Hepatocyte (in vitro differentiated cells): ENCODE results near the gene TXNL4B. TPM values are rescaled to one million over a fixed set of nuclear protein-coding genes. Genes with fewer than 3 reads are reported as not detected.
A peak's percentile ranks its signal among the peaks of the same experiment; 100 is the strongest.

Experiments used
- DNase-seq: peaks from one replicate; pipeline ENCODE4 v3.0.0-alpha.2; 2016; ENCODE audit warnings: low spot score
- H2AFZ ChIP-seq: fragments of 200-600 bp; sonication (generic); 2 replicates; pipeline ENCODE4 v1.6.0; 2016; ENCODE audit warnings: antibody characterized with exemption, mild to moderate bottlenecking
- H3K27ac ChIP-seq: fragments of 200-600 bp; sonication (generic); 2 replicates; pipeline ENCODE4 v1.5.1; 2016; ENCODE audit warnings: mild to moderate bottlenecking
- H3K27me3 ChIP-seq: fragments of 200-600 bp; sonication (generic); 2 replicates; pipeline ENCODE4 v1.6.1; 2016
- H3K36me3 ChIP-seq: fragments of 200-600 bp; sonication (generic); replicated peaks from 2 replicates; pipeline ENCODE4 v1.5.1; 2016; ENCODE audit warnings: low read depth; ENCODE audit not compliant: insufficient read depth
- H3K4me1 ChIP-seq: fragments of 200-600 bp; sonication (generic); 2 replicates; pipeline ENCODE4 v1.5.1; 2016; ENCODE audit warnings: mild to moderate bottlenecking, moderate library complexity; ENCODE audit not compliant: insufficient read depth
- H3K4me2 ChIP-seq: fragments of 200-600 bp; sonication (generic); 2 replicates; pipeline ENCODE4 v1.6.0; 2016
- H3K4me3 ChIP-seq: fragments of 200-600 bp; sonication (generic); 2 replicates; pipeline ENCODE4 v1.5.1; 2016; ENCODE audit warnings: mild to moderate bottlenecking
- H3K79me2 ChIP-seq: fragments of 200-600 bp; sonication (generic); 2 replicates; pipeline ENCODE4 v1.6.0; 2017; ENCODE audit warnings: mild to moderate bottlenecking
- H3K9me2 ChIP-seq: fragments of 200-600 bp; sonication (generic); replicated peaks from 2 replicates; pipeline ENCODE4 v1.6.0; 2017; ENCODE audit warnings: mild to moderate bottlenecking; ENCODE audit not compliant: insufficient read depth
- H3K9me3 ChIP-seq: fragments of 200-600 bp; sonication (generic); 2 replicates; pipeline ENCODE4 v1.5.1; 2016; ENCODE audit warnings: low read depth, mild to moderate bottlenecking
- H4K20me1 ChIP-seq: fragments of 200-600 bp; sonication (generic); 2 replicates; pipeline ENCODE4 v1.6.0; 2016; ENCODE audit warnings: mild to moderate bottlenecking; ENCODE audit not compliant: insufficient read depth, poor library complexity, severe bottlenecking
- EZH2 ChIP-seq: fragments of 200-600 bp; sonication (generic); IDR thresholded peaks from 2 replicates; pipeline ENCODE4 v1.6.1; 2016; ENCODE audit warnings: antibody characterized with exemption, mild to moderate bottlenecking, borderline replicate concordance
- EZH2phosphoT487 ChIP-seq: fragments of 200-600 bp; sonication (generic); IDR thresholded peaks from one replicate; pipeline ENCODE4 v1.6.1; 2018; ENCODE audit warnings: antibody characterized with exemption, mild to moderate bottlenecking, low read depth, moderate library complexity; ENCODE audit not compliant: unreplicated experiment, severe bottlenecking
- WGBS: methylation state at CpG from one replicate; pipeline ENCODE4 v1.1.6; 2016; ENCODE audit warnings: low lambda C conversion rate; ENCODE audit errors: missing lambda C conversion rate; 5-methylcytosine and 5-hydroxymethylcytosine counted together
- polyA plus RNA-seq: library from polyadenylated mRNA; unstranded; fragments of >200 nt; fragmentation: Nextera tagmentation; extraction: Ambion mirVana; gene quantifications from 2 replicates; pipeline ENCODE4 v1.2.1, GENCODE V29; 2016
- total RNA-seq: library from RNA; depleted of rRNA; stranded (reverse); fragments of >200 nt; gene quantifications from 2 replicates; pipeline ENCODE4 v1.2.3, GENCODE V29; 2014
- TF ChIP-seq, protein P1 (sequence below): fragments of 200-600 bp; sonication (generic); IDR thresholded peaks from 2 replicates; pipeline ENCODE4 v1.5.1; 2016; ENCODE audit warnings: antibody characterized with exemption, mild to moderate bottlenecking; ENCODE audit not compliant: poor library complexity

TXNL4B gene
- total and polyA plus RNA-seq, 2 experiments from 2014 or later = 8.5 to 10.0 TPM

DNA sequence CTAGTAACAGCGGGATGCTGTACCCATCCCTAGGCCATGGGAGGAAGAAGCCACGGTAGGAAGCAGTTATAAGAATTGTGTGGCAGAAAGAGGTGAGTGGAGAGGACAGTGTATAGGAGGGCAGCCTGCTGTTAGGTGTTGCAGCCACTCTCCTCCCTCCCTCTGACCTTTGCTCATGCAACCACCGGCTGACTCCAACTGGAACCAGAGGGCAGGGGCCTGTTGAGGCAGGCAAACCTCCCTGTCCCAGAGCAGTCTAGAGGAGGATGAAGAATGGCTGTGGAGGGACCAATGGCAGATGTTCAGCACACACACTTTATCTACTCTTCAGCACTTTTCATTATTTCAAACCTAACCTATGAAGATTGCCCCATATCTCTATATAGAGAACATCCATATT, 2.2 kb downstream of the TXNL4B start:
- TF ChIP-seq, protein P1, sequence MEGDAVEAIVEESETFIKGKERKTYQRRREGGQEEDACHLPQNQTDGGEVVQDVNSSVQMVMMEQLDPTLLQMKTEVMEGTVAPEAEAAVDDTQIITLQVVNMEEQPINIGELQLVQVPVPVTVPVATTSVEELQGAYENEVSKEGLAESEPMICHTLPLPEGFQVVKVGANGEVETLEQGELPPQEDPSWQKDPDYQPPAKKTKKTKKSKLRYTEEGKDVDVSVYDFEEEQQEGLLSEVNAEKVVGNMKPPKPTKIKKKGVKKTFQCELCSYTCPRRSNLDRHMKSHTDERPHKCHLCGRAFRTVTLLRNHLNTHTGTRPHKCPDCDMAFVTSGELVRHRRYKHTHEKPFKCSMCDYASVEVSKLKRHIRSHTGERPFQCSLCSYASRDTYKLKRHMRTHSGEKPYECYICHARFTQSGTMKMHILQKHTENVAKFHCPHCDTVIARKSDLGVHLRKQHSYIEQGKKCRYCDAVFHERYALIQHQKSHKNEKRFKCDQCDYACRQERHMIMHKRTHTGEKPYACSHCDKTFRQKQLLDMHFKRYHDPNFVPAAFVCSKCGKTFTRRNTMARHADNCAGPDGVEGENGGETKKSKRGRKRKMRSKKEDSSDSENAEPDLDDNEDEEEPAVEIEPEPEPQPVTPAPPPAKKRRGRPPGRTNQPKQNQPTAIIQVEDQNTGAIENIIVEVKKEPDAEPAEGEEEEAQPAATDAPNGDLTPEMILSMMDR = no peak
- no peak for TF ChIP-seq EZH2phosphoT487
- no peak for TF ChIP-seq EZH2
- WGBS = 70% methylated on average over 3 of the region's 3 CpGs
- Histone ChIP-seq H4K20me1 (no peaks in the 10 kb centered on the region), H3K4me1 (peaks cover 18% of the 10 kb centered on the region), H2AFZ (no peak overlapping the region), H3K27ac (no peak overlapping the region), H3K9me2 (no peaks in the 10 kb centered on the region), H3K4me2 (peak overlapping the region; percentile 11), H3K79me2 (peaks cover 57% of the 10 kb centered on the region), H3K27me3 (no peaks in the 10 kb centered on the region), H3K9me3 (no peaks in the 10 kb centered on the region), H3K36me3 (no peaks in the 10 kb centered on the region), H3K4me3 (no peak overlapping the region)
- DNase-seq = peak; percentile 23

DNA sequence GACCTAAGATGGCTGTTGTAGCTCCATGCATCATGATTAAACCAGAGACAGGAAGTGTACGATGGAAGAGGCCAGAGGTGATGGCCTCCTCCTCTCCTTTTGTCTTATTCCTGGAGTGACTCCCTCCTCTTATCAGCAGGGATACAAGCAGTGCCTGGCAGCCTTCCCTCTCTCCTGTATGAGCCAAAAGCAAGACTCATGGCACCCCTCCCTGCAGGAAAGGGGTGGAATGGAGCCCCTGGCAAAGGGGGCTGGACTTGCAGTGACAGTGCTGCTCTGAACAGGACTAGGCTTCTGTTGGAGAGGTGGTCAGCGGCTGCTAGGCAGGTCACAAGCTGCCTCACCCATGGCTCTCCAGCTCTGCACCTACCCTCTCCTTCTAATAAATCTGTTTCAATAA, 8.4 kb downstream of the TXNL4B start:
- peaks cover 4% of the 10 kb centered on the region for H3K79me2 ChIP-seq
- no peaks in the 10 kb centered on the region for H3K9me2 ChIP-seq
- no peaks in the 10 kb centered on the region for H3K27me3 ChIP-seq
- no peak for DNase-seq
- WGBS = 94% methylated on average over 2 of the region's 2 CpGs
- H3K4me2 ChIP-seq = no peak overlapping the region
- H3K36me3 ChIP-seq = no peaks in the 10 kb centered on the region
- H2AFZ ChIP-seq = no peak overlapping the region
- TF ChIP-seq EZH2phosphoT487 = no peak
- no peak for TF ChIP-seq EZH2
- TF ChIP-seq, protein P1 = no peak
- H3K4me3 ChIP-seq = no peak overlapping the region
- H3K9me3 ChIP-seq = no peaks in the 10 kb centered on the region
- H4K20me1 ChIP-seq = no peaks in the 10 kb centered on the region
- no peak overlapping the region for H3K27ac ChIP-seq
- H3K4me1 ChIP-seq = no peaks in the 10 kb centered on the region

DNA sequence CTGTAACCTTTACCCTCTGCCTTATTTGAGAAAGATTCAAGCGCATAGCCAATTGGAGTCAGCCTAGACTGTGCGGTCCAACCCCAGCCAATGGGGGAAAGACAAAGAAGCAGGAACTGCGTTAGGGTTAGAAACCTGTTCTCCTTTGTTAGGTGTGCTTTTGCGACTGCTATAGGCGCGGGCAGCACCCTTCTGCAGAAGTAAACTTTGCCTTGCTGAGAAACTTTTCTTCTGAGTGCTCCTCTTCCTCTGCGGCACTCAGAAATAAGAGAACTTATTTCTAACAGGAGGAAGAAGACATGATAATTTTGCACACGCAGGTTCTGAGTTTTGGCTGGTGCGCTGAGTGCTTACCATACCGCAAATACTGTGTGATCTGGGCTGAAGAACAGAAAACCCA, 9.0 kb downstream of the TXNL4B start:
- 97% methylated on average over 10 of the region's 10 CpGs for WGBS

More for the DNA sequence above, 9.0 kb downstream of the TXNL4B start:
- H3K27ac ChIP-seq = no peak overlapping the region
- TF ChIP-seq EZH2 (no peak), EZH2phosphoT487 (no peak)
- TF ChIP-seq, protein P1 = no peak
- DNase-seq = no peak
- no peaks in the 10 kb centered on the region for H4K20me1 ChIP-seq
- H3K27me3 ChIP-seq = no peaks in the 10 kb centered on the region
- no peaks in the 10 kb centered on the region for H3K79me2 ChIP-seq
- no peaks in the 10 kb centered on the region for H3K9me3 ChIP-seq
- no peak overlapping the region for H3K4me2 ChIP-seq
- no peak overlapping the region for H3K4me3 ChIP-seq
- H3K9me2 ChIP-seq = no peaks in the 10 kb centered on the region
- no peak overlapping the region for H2AFZ ChIP-seq
- H3K4me1 ChIP-seq = no peaks in the 10 kb centered on the region
- no peaks in the 10 kb centered on the region for H3K36me3 ChIP-seq
